Spleen (tissue), 13 donors: ENCODE data around the gene CIP2A. TPM values are rescaled to one million over a fixed set of nuclear protein-coding genes. Genes with fewer than 3 reads are reported as not detected.

ENCODE experiments used
- DNase-seq: peaks from one replicate; pipeline ENCODE4 v3.0.0-alpha.2; 2020
- H3K27ac ChIP-seq, 8 donors: fragments of 200-600 bp; sonication (generic) in 7 of 8; 1 replicate in 4 of 8; 2 replicates in 4 of 8; pipeline versions ENCODE4 v1.5.0 to v1.8.0; 2016 to 2021; ENCODE audit warnings: inconsistent platforms in 4 of 8, mild to moderate bottlenecking in 4 of 8, moderate library complexity in 1 of 8
- H3K27me3 ChIP-seq, 7 donors: fragments of 200-600 bp; sonication (generic) in 6 of 7; replicated peaks in 1 of 7; 1 replicate in 4 of 7; 2 replicates in 3 of 7; pipeline versions ENCODE4 v1.5.0 to v1.8.0; 2016 to 2021; ENCODE audit warnings: inconsistent platforms in 3 of 7, mild to moderate bottlenecking in 1 of 7
- H3K36me3 ChIP-seq, 6 donors: fragments of 200-600 bp; sonication (generic) in 5 of 6; 1 replicate in 4 of 6; 2 replicates in 2 of 6; pipeline versions ENCODE4 v1.5.0 to v1.8.0; 2016 to 2021; ENCODE audit warnings: inconsistent platforms in 2 of 6
- H3K4me1 ChIP-seq, 6 donors: fragments of 200-600 bp; sonication (generic) in 5 of 6; 1 replicate in 3 of 6; 2 replicates in 3 of 6; pipeline versions ENCODE4 v1.5.0 to v1.8.0; 2016 to 2021; ENCODE audit warnings: inconsistent platforms in 3 of 6
- H3K4me3 ChIP-seq, 8 donors: fragments of 200-600 bp; sonication (generic) in 7 of 8; 1 replicate in 4 of 8; 2 replicates in 4 of 8; pipeline versions ENCODE4 v1.5.0 to v1.8.0; 2016 to 2021; ENCODE audit warnings: inconsistent platforms in 4 of 8, mild to moderate bottlenecking in 4 of 8, moderate library complexity in 2 of 8
- H3K9me3 ChIP-seq, 8 donors: fragments of 200-600 bp; sonication (generic) in 7 of 8; 1 replicate in 4 of 8; 2 replicates in 4 of 8; pipeline versions ENCODE4 v1.5.0 to v1.8.0; 2016 to 2021; ENCODE audit warnings: inconsistent platforms in 4 of 8
- CTCF ChIP-seq, 11 experiments: fragments of 200-600 bp in 7 of 11; fragments of 450-650 bp in 4 of 11; sonication (generic) in 4 of 11; IDR thresholded peaks in 8 of 11; conservative IDR thresholded peaks in 3 of 11; 1 replicate in 7 of 11; 2 replicates in 4 of 11; pipeline versions ENCODE4 v1.4.0 to v1.8.0; 2016 to 2021; ENCODE audit warnings: antibody characterized with exemption in 11 of 11, inconsistent platforms in 4 of 11, mild to moderate bottlenecking in 1 of 11
- POLR2A ChIP-seq, 3 donors: fragments of 450-650 bp; IDR thresholded peaks; one replicate each; pipeline ENCODE4 v1.5.1; 2017; ENCODE audit warnings: antibody characterized with exemption in 3 of 3, mild to moderate bottlenecking in 1 of 3
- POLR2AphosphoS5 ChIP-seq, 3 donors: sonication (generic); formaldehyde crosslinking; IDR thresholded peaks; one replicate each; pipeline ENCODE4 v1.5.1; 2017; ENCODE audit warnings: antibody characterized with exemption in 3 of 3
- WGBS, 5 donors: extraction: QIAGEN DNeasy Blood & Tissue Kit in 3 of 5; methylation state at CpG; one replicate each; pipeline versions ENCODE4 v1.1.5 to v1.1.7; 2013 to 2018; 5-methylcytosine and 5-hydroxymethylcytosine counted together
- intact Hi-C: fragments of 100-400 bp; cut with DNase I; formaldehyde crosslinking; loops from one replicate; pipeline ENCODE4 v1.15.0; 2023; ENCODE audit warnings: low total_unique reads
- long read RNA-seq, 2 donors: transcript quantifications; one replicate each; lab custom pipeline, GENCODE V29; 2026
- polyA plus RNA-seq, 3 donors: library from polyadenylated mRNA; stranded (reverse); fragments of 200-250 nt; gene quantifications; one replicate each; pipeline ENCODE4 v1.2.1, GENCODE V29; 2013
- total RNA-seq, 7 donors: library from RNA; depleted of rRNA in 3 of 7; stranded (reverse); fragments of >200 nt in 3 of 7; fragmentation: NEBNext Ultra II Directional in 4 of 7; extraction: Animal tissue kit (Norgen Biotek cat#: 25700) in 4 of 7; gene quantifications; one replicate each; pipeline versions ENCODE4 v1.1.0 to v1.2.1, GENCODE V29; 2016 to 2021
- donor health status: healthy with polysubstance abuse.
- donor health status: DM: no; HTN: no; CAD: no; lungs with moderate emphysema.
- donor health status: DM: no; HTN: no; CAD: no.
- donor health status: Bipolar disorder and iron deficiency.
- donor health status: healthy.
- donor health status: DM: no; HTN: no; CAD: no.
- donor health status: DM: yes; HTN: yes; CAD: no.

Gene CIP2A
- total RNA-seq (10 to 100 TPM in 2 of 7 donors, 1 to 10 TPM in 5; 7.3 to 15.7 (median 8.5) TPM), polyA plus RNA-seq (1 to 10 TPM; 2.2 to 3.2 (median 2.8) TPM)
- long read RNA-seq, donor 1: 0 reads
- long read RNA-seq, donor 2: 0 reads

GRCh38 chr3:108589081-108589997 is at the start of gene CIP2A, which contains the start of gene DZIP3:
CIP2A (minus strand) TSS chr3:108589438; CDS start chr3:108589375, 63 bp downstream.
DZIP3 (plus strand) TSS chr3:108589722; CDS start chr3:108605407, 15,685 bp downstream.
- Histone ChIP-seq H3K9me3 (no peaks in the 10 kb centered on the region), H3K27ac (peak within 1 kb of the TSS; percentile 90 to 98 (median 96)), H3K36me3 (peaks cover 0 to 6% (median 0%) of the 10 kb centered on the region in 6 donors), H3K27me3 (no peaks in the 10 kb centered on the region), H3K4me1 (peaks cover 3 to 59% (median 30%) of the 10 kb centered on the region in 6 donors), H3K4me3 (peak within 1 kb of the TSS; percentile 62 to 95 (median 88))
- intact Hi-C loops: no loop called here
- WGBS, 5 donors: 0 to 1% (median 0%) methylated on average over 42 to 59 of the region's 59 CpGs
- peak; percentile 95 for DNase-seq
- TF ChIP-seq POLR2A (IDR thresholded peaks at IDR 0.05) (peak in 2 of 3 donors; percentile 6 to 70), CTCF (IDR thresholded peaks at IDR 0.05 in 8 of 11, conservative IDR thresholded peaks at IDR 0.05 in 3 of 11) (peak in 6 of 11 experiments; percentile 10 to 38 (median 14)), POLR2AphosphoS5 (IDR thresholded peaks at IDR 0.05) (peak; percentile 96 to 98 (median 96))

GRCh38 chr3:108629974-108630373 is 40.7 kb upstream of the CIP2A start:
- 94 to 100% (median 97%) methylated on average over 1 of the region's 1 CpG for WGBS, 5 donors
- intact Hi-C loops: no loop called here
- TF ChIP-seq CTCF (IDR thresholded peaks at IDR 0.05 in 8 of 11, conservative IDR thresholded peaks at IDR 0.05 in 3 of 11) (no peak), POLR2AphosphoS5 (IDR thresholded peaks at IDR 0.05) (no peak), POLR2A (IDR thresholded peaks at IDR 0.05) (no peak)
- H3K4me1 ChIP-seq: no peaks in the 10 kb centered on the region
- no peaks in the 10 kb centered on the region for H3K9me3 ChIP-seq
- H3K27me3 ChIP-seq: no peaks in the 10 kb centered on the region
- peaks cover 0 to 51% (median 4%) of the 10 kb centered on the region in 6 donors for H3K36me3 ChIP-seq
- DNase-seq: no peak
- no peak overlapping the region for H3K27ac ChIP-seq
- H3K4me3 ChIP-seq: no peak overlapping the region

DNA sequence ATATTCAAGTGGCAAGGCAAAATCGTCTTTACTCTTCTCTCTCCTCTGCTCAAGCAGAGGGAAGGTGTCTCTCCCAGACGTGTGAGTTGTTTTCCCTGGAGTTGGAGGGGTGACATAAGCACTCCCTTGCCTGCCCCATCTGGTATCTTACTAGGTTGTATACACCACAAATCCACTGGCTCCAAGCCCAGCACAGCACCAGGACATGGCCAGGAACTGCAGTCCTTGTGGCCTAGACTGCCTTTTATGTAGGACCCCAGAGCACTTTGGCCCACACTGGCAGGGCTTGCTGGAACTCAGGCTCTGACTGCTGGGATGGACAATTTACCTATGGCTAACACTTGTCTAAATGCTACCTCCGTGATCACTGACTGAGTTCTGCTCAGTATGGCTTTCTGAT is 34.3 kb upstream of the CIP2A start:
- intact Hi-C loops: no loop called here

More for the DNA sequence above, 34.3 kb upstream of the CIP2A start:
- Histone ChIP-seq H3K36me3 (peaks cover 0 to 50% (median 3%) of the 10 kb centered on the region in 6 donors), H3K27ac (no peak overlapping the region), H3K4me3 (no peak overlapping the region), H3K9me3 (peaks cover 0 to 6% (median 0%) of the 10 kb centered on the region in 8 donors), H3K4me1 (no peaks in the 10 kb centered on the region), H3K27me3 (no peaks in the 10 kb centered on the region)
- TF ChIP-seq POLR2A (IDR thresholded peaks at IDR 0.05) (no peak), CTCF (IDR thresholded peaks at IDR 0.05 in 8 of 11, conservative IDR thresholded peaks at IDR 0.05 in 3 of 11) (no peak), POLR2AphosphoS5 (IDR thresholded peaks at IDR 0.05) (no peak)
- WGBS, 5 donors: 87 to 97% (median 89%) methylated on average over 3 of the region's 3 CpGs
- peak; percentile 65 for DNase-seq
